GM23338 (cell line): ENCODE results near the gene CCDC9B.

Experiments used
- CREB1 ChIP-seq: fragments of 250-450 bp; sonication (Bioruptor Pico); IDR thresholded peaks from 2 replicates; pipeline ENCODE4 v1.5.0; 2020; ENCODE audit warnings: low read depth, mild to moderate bottlenecking, moderate library complexity
- EZH2 ChIP-seq: fragments of 200-600 bp; sonication (generic); IDR thresholded peaks from one replicate; pipeline ENCODE4 v1.8.0; 2017; ENCODE audit warnings: antibody characterized with exemption, mild to moderate bottlenecking, low read depth; ENCODE audit not compliant: unreplicated experiment
- EZH2phosphoT487 ChIP-seq: fragments of 200-600 bp; sonication (generic); IDR thresholded peaks from one replicate; pipeline ENCODE4 v1.8.1; 2018; ENCODE audit warnings: antibody characterized with exemption; ENCODE audit not compliant: unreplicated experiment
- JUNB ChIP-seq: IDR thresholded peaks from one replicate; pipeline ENCODE4 v1.6.1; 2016; ENCODE audit warnings: antibody characterized with exemption; ENCODE audit not compliant: unreplicated experiment
- NANOG ChIP-seq: IDR thresholded peaks from 2 replicates; pipeline ENCODE4 v1.6.1; 2016; ENCODE audit warnings: antibody characterized with exemption, borderline replicate concordance
- POLR2AphosphoS5 ChIP-seq: IDR thresholded peaks from 2 replicates; pipeline ENCODE4 v1.6.1; 2016; ENCODE audit warnings: antibody characterized with exemption, low read depth
- ZNF114 ChIP-seq: fragments of 250-450 bp; sonication (Bioruptor Pico); IDR thresholded peaks from 2 replicates; pipeline ENCODE4 v1.5.0; 2020; ENCODE audit warnings: mild to moderate bottlenecking, moderate library complexity
- TF ChIP-seq, protein P1 (sequence below): IDR thresholded peaks from one replicate; pipeline ENCODE4 v1.6.1; 2018; ENCODE audit warnings: antibody characterized with exemption; ENCODE audit not compliant: unreplicated experiment
- TF ChIP-seq, protein P2 (sequence below), 2 experiments: fragments of 200-600 bp in 1 of 2; sonication (generic) in 1 of 2; conservative IDR thresholded peaks; 2 replicates each; pipeline versions ENCODE4 v1.5.1 to v1.6.1; 2016 to 2017; ENCODE audit warnings: antibody characterized with exemption in 2 of 2, low read depth in 2 of 2, mild to moderate bottlenecking in 2 of 2, moderate library complexity in 1 of 2
- TF ChIP-seq, protein P3 (sequence below): fragments of 250-450 bp; sonication (Bioruptor Pico); IDR thresholded peaks from 2 replicates; pipeline ENCODE4 v1.5.0; 2020; ENCODE audit warnings: mild to moderate bottlenecking, moderate library complexity

DNA sequence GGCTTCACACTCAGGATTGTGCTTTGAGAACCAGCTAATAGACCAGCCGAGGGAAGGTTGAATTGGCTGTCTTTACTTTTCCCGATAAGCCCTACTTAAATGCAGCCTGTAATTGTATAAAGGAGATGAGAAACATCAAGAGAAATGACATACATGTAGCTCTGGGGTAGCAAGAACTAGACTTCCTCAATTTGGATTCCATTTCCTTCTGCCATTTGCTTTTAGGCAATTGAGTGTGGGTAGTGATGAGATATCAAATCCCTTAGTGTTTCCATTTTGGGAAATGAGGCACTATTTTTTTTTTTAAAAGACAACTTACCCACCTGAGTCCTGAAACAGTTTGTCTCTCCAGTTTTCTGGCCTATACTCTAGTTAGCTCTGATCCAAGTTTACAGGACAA, 15.0 kb downstream of the CCDC9B start:
- TF ChIP-seq, protein P1, sequence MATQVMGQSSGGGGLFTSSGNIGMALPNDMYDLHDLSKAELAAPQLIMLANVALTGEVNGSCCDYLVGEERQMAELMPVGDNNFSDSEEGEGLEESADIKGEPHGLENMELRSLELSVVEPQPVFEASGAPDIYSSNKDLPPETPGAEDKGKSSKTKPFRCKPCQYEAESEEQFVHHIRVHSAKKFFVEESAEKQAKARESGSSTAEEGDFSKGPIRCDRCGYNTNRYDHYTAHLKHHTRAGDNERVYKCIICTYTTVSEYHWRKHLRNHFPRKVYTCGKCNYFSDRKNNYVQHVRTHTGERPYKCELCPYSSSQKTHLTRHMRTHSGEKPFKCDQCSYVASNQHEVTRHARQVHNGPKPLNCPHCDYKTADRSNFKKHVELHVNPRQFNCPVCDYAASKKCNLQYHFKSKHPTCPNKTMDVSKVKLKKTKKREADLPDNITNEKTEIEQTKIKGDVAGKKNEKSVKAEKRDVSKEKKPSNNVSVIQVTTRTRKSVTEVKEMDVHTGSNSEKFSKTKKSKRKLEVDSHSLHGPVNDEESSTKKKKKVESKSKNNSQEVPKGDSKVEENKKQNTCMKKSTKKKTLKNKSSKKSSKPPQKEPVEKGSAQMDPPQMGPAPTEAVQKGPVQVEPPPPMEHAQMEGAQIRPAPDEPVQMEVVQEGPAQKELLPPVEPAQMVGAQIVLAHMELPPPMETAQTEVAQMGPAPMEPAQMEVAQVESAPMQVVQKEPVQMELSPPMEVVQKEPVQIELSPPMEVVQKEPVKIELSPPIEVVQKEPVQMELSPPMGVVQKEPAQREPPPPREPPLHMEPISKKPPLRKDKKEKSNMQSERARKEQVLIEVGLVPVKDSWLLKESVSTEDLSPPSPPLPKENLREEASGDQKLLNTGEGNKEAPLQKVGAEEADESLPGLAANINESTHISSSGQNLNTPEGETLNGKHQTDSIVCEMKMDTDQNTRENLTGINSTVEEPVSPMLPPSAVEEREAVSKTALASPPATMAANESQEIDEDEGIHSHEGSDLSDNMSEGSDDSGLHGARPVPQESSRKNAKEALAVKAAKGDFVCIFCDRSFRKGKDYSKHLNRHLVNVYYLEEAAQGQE, result no peak
- TF ChIP-seq CREB1 (CRISPR knock-in tag) (no peak), EZH2 (no peak), POLR2AphosphoS5 (no peak), JUNB (no peak), EZH2phosphoT487 (no peak), ZNF114 (CRISPR knock-in tag) (no peak), NANOG (no peak)
- TF ChIP-seq, protein P2, sequence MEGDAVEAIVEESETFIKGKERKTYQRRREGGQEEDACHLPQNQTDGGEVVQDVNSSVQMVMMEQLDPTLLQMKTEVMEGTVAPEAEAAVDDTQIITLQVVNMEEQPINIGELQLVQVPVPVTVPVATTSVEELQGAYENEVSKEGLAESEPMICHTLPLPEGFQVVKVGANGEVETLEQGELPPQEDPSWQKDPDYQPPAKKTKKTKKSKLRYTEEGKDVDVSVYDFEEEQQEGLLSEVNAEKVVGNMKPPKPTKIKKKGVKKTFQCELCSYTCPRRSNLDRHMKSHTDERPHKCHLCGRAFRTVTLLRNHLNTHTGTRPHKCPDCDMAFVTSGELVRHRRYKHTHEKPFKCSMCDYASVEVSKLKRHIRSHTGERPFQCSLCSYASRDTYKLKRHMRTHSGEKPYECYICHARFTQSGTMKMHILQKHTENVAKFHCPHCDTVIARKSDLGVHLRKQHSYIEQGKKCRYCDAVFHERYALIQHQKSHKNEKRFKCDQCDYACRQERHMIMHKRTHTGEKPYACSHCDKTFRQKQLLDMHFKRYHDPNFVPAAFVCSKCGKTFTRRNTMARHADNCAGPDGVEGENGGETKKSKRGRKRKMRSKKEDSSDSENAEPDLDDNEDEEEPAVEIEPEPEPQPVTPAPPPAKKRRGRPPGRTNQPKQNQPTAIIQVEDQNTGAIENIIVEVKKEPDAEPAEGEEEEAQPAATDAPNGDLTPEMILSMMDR (conservative IDR thresholded peaks at IDR 0.05; ENCODE audit: low read depth in 2 of 2), result no peak
- TF ChIP-seq, protein P3, sequence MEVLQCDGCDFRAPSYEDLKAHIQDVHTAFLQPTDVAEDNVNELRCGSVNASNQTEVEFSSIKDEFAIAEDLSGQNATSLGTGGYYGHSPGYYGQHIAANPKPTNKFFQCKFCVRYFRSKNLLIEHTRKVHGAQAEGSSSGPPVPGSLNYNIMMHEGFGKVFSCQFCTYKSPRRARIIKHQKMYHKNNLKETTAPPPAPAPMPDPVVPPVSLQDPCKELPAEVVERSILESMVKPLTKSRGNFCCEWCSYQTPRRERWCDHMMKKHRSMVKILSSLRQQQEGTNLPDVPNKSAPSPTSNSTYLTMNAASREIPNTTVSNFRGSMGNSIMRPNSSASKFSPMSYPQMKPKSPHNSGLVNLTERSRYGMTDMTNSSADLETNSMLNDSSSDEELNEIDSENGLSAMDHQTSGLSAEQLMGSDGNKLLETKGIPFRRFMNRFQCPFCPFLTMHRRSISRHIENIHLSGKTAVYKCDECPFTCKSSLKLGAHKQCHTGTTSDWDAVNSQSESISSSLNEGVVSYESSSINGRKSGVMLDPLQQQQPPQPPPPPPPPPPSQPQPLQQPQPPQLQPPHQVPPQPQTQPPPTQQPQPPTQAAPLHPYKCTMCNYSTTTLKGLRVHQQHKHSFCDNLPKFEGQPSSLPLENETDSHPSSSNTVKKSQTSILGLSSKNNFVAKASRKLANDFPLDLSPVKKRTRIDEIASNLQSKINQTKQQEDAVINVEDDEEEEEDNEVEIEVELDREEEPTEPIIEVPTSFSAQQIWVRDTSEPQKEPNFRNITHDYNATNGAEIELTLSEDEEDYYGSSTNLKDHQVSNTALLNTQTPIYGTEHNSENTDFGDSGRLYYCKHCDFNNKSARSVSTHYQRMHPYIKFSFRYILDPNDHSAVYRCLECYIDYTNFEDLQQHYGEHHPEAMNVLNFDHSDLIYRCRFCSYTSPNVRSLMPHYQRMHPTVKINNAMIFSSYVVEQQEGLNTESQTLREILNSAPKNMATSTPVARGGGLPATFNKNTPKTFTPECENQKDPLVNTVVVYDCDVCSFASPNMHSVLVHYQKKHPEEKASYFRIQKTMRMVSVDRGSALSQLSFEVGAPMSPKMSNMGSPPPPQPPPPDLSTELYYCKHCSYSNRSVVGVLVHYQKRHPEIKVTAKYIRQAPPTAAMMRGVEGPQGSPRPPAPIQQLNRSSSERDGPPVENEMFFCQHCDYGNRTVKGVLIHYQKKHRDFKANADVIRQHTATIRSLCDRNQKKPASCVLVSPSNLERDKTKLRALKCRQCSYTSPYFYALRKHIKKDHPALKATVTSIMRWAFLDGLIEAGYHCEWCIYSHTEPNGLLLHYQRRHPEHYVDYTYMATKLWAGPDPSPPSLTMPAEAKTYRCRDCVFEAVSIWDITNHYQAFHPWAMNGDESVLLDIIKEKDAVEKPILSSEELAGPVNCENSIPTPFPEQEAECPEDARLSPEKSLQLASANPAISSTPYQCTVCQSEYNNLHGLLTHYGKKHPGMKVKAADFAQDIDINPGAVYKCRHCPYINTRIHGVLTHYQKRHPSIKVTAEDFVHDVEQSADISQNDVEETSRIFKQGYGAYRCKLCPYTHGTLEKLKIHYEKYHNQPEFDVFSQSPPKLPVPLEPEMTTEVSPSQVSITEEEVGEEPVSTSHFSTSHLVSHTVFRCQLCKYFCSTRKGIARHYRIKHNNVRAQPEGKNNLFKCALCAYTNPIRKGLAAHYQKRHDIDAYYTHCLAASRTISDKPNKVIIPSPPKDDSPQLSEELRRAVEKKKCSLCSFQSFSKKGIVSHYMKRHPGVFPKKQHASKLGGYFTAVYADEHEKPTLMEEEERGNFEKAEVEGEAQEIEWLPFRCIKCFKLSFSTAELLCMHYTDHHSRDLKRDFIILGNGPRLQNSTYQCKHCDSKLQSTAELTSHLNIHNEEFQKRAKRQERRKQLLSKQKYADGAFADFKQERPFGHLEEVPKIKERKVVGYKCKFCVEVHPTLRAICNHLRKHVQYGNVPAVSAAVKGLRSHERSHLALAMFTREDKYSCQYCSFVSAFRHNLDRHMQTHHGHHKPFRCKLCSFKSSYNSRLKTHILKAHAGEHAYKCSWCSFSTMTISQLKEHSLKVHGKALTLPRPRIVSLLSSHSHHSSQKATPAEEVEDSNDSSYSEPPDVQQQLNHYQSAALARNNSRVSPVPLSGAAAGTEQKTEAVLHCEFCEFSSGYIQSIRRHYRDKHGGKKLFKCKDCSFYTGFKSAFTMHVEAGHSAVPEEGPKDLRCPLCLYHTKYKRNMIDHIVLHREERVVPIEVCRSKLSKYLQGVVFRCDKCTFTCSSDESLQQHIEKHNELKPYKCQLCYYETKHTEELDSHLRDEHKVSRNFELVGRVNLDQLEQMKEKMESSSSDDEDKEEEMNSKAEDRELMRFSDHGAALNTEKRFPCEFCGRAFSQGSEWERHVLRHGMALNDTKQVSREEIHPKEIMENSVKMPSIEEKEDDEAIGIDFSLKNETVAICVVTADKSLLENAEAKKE (CRISPR knock-in tag), result no peak
